ENCODE results near the gene PLOD3.

Gene PLOD3

DNA sequence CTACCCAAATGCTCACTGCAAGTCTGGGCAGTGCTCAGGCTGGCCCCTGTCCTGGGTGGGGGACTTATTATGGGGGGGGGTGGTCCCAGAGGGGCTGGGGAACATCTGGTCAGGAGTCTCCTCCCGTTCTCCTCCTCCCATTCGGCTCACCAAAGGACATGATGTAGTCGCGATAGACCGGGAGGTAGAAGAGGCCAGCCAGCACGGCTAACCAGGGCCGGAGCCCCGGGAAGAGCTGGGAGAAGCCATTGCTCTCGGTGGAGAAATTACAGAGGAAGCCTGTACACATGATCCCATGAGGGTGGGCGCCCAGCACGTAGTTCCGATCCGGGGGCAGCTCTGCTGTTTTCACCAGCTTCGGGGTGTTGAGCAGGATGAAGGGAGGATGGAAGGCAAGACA is 18.9 kb downstream of the PLOD3 start:
- Histone ChIP-seq H3K4me3 (ENCODE audit: low read length in 2 of 2) (no peak overlapping the region), H3K9me3 (ENCODE audit: control insufficient read depth in 2 of 2, low read length in 2 of 2) (no peaks in the 10 kb centered on the region), H3K9ac (ENCODE audit: low read length in 2 of 2) (no peak overlapping the region), H3K27me3 (ENCODE audit: control insufficient read depth in 1 of 2, insufficient read depth in 2 of 2, low read length in 2 of 2) (peaks cover 26 to 43% of the 10 kb centered on the region in 2 donors), H3K27ac (ENCODE audit: low read length) (no peak overlapping the region), H3K36me3 (ENCODE audit: control insufficient read depth in 2 of 2, insufficient read depth in 2 of 2, low read length in 2 of 2) (no peaks in the 10 kb centered on the region), H3K4me1 (ENCODE audit: control insufficient read depth, insufficient read depth, low read length) (peaks cover 10% of the 10 kb centered on the region)

DNA sequence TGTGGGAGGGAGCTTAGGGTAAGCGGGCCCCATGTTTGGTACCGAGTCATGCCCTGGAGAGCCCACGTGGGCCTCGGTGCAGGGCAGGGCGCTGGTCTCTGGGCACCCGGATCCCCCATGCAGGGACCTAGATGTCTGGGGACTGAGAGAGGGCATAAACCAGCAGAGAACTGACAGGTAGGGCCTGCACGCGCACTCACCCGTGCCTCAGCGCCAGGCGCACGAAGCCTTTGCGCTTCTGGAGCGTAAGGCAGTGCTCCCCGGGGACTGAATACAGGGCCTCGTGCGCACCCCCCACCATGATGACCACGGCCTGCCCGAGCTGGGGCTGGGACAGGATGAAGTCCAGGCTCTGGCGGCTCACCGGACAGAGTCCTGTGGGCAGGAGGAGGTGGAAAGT is 19.4 kb downstream of the PLOD3 start:
- Histone ChIP-seq H3K27me3 (ENCODE audit: control insufficient read depth in 1 of 2, insufficient read depth in 2 of 2, low read length in 2 of 2) (peaks cover 25 to 38% of the 10 kb centered on the region in 2 donors), H3K4me3 (ENCODE audit: low read length in 2 of 2) (no peak overlapping the region), H3K27ac (ENCODE audit: low read length) (no peak overlapping the region), H3K9me3 (ENCODE audit: control insufficient read depth in 2 of 2, low read length in 2 of 2) (no peaks in the 10 kb centered on the region), H3K4me1 (ENCODE audit: control insufficient read depth, insufficient read depth, low read length) (peaks cover 10% of the 10 kb centered on the region), H3K9ac (ENCODE audit: low read length in 2 of 2) (no peak overlapping the region), H3K36me3 (ENCODE audit: control insufficient read depth in 2 of 2, insufficient read depth in 2 of 2, low read length in 2 of 2) (no peaks in the 10 kb centered on the region)

DNA sequence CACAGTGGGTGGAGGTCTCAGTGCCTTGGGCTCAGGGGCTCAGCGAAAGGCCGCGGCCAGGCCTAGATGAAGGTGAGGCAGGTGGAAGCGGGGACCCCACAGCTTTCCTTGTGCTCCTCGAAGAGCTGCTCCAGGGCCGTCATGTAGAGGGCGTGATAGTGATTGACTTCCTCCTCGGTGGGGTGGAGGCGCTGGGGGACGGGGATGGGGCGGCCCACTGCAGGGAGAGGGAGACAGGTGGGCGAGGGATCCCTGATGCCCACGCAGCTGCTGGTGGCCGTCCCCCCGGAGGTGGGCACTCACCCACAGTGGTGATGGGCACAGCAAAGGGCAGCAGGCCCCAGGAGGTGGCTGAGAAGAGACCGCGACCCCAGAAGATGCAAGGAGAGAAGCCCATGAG is 21.5 kb downstream of the PLOD3 start:
- Histone ChIP-seq H3K9ac (ENCODE audit: low read length in 2 of 2) (no peak overlapping the region), H3K27me3 (ENCODE audit: control insufficient read depth in 1 of 2, insufficient read depth in 2 of 2, low read length in 2 of 2) (peaks cover 10 to 25% of the 10 kb centered on the region in 2 donors), H3K36me3 (ENCODE audit: control insufficient read depth in 2 of 2, insufficient read depth in 2 of 2, low read length in 2 of 2) (no peaks in the 10 kb centered on the region), H3K4me3 (ENCODE audit: low read length in 2 of 2) (no peak overlapping the region), H3K27ac (ENCODE audit: low read length) (no peak overlapping the region), H3K9me3 (ENCODE audit: control insufficient read depth in 2 of 2, low read length in 2 of 2) (no peaks in the 10 kb centered on the region), H3K4me1 (ENCODE audit: control insufficient read depth, insufficient read depth, low read length) (peaks cover 3% of the 10 kb centered on the region)

DNA sequence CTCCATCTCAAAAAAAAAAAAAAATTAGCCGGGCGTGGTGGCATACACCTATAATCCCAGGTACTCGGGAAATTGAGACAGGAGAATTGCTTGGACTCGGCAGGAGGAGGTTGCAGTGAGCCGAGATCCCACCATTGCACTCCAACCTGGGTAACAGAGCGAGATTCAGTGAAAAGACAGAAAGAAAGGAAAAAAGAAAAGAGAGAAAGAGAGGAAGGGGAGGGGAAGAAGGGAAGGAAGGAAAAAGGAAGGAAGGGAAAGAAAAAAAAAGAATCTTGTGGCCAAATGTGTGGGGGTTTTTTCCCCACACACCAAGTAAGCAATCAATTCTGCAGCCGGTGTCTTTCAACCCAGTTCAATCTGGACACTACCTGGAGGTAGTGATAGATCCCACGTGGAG is 28.3 kb downstream of the PLOD3 start:
- Histone ChIP-seq H3K9ac (ENCODE audit: low read length in 2 of 2) (no peak overlapping the region), H3K9me3 (ENCODE audit: control insufficient read depth in 2 of 2, low read length in 2 of 2) (no peaks in the 10 kb centered on the region), H3K36me3 (ENCODE audit: control insufficient read depth in 2 of 2, insufficient read depth in 2 of 2, low read length in 2 of 2) (no peaks in the 10 kb centered on the region), H3K4me3 (ENCODE audit: low read length in 2 of 2) (no peak overlapping the region), H3K4me1 (ENCODE audit: control insufficient read depth, insufficient read depth, low read length) (peaks cover 3% of the 10 kb centered on the region), H3K27me3 (ENCODE audit: control insufficient read depth in 1 of 2, insufficient read depth in 2 of 2, low read length in 2 of 2) (peaks cover 5 to 7% of the 10 kb centered on the region in 2 donors), H3K27ac (ENCODE audit: low read length) (no peak overlapping the region)

DNA sequence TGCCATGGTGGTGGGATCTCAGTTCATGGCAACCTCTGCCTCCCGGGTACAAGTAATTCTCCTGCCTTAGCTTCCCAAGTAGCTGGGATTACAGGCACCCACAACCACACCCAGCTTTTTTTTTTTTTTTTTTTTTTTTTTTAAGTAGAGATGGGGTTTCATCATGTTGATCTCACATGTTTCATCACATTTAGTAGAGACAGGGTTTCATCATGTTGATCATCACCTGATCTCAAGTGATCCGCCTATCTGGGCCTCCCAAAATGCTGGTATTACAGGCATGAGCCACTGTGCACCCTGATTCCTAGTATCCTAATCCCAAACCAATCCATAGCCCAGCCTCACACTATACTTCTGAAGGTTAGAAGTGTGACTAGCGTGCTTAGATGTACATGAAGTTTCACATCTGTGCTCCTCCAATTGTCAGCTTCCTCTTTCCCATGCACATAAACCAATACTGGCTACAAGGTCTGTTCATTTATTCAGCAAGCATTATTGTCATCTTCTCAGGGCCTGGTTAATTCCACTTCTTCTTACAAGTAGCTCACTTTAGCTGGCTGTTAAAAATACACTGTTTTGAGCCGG is 30.4 kb downstream of the PLOD3 start:
- no peak overlapping the region for H3K9ac ChIP-seq (ENCODE audit: low read length in 2 of 2)
- no peak overlapping the region for H3K4me3 ChIP-seq (ENCODE audit: low read length in 2 of 2)
- no peaks in the 10 kb centered on the region for H3K36me3 ChIP-seq (ENCODE audit: control insufficient read depth in 2 of 2, insufficient read depth in 2 of 2, low read length in 2 of 2)
- H3K27me3 ChIP-seq (ENCODE audit: control insufficient read depth in 1 of 2, insufficient read depth in 2 of 2, low read length in 2 of 2), result peaks cover 9 to 12% of the 10 kb centered on the region in 2 donors
- no peak overlapping the region for H3K27ac ChIP-seq (ENCODE audit: low read length)
- H3K9me3 ChIP-seq (ENCODE audit: control insufficient read depth in 2 of 2, low read length in 2 of 2), result no peaks in the 10 kb centered on the region
- H3K4me1 ChIP-seq (ENCODE audit: control insufficient read depth, insufficient read depth, low read length), result no peaks in the 10 kb centered on the region

DNA sequence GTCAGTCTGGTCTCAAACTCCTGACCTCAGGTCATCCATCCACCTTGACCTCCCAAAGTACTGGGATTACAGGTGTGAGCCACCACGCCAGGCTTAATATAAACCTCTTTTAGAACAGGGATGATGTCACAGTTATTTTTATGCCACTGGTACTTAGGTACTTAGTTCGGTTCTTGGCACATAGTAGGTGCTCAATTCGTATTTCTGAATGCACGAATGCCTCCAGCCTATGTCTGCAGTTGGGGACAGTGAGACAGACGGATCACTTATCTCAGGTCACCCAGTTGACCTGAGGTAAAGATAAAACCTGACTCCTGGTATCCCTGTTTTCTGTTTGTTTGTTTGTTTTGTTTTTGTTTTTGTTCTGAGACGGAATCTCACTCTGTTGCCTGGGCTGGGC is 31.2 kb downstream of the PLOD3 start:
- Histone ChIP-seq H3K4me1 (ENCODE audit: control insufficient read depth, insufficient read depth, low read length) (no peaks in the 10 kb centered on the region), H3K9me3 (ENCODE audit: control insufficient read depth in 2 of 2, low read length in 2 of 2) (no peaks in the 10 kb centered on the region), H3K4me3 (ENCODE audit: low read length in 2 of 2) (no peak overlapping the region), H3K27ac (ENCODE audit: low read length) (no peak overlapping the region), H3K27me3 (ENCODE audit: control insufficient read depth in 1 of 2, insufficient read depth in 2 of 2, low read length in 2 of 2) (peaks cover 10 to 13% of the 10 kb centered on the region in 2 donors), H3K9ac (ENCODE audit: low read length in 2 of 2) (no peak overlapping the region), H3K36me3 (ENCODE audit: control insufficient read depth in 2 of 2, insufficient read depth in 2 of 2, low read length in 2 of 2) (no peaks in the 10 kb centered on the region)

DNA sequence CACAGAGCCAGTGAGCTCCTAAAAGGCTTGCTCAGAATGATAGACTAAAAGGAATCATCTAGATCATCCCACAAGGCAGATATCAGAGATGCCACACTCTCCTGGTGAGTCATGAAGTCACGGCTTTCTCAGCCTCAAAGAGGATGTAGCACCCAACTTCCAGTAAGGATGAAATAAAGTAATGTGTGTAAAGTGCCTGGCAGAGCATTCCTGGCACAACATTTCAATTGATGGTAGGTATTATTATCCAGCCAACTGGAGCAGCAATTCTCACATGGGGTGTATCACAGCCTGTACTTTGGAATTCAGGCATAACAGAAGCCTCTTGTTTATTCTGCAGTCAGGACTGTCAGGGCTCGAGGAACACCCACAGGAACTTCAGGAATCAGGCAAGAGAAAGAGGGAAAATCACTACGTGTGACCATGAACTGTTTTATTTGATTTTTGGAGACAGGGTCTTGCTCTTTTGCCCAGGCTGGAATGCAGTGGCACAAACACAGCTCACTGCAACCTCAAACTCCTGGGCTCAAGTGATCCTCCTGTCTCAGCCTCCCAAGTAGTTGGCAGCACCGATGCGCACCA is 32.0 kb downstream of the PLOD3 start:
- Histone ChIP-seq H3K36me3 (ENCODE audit: control insufficient read depth in 2 of 2, insufficient read depth in 2 of 2, low read length in 2 of 2) (no peaks in the 10 kb centered on the region), H3K4me3 (ENCODE audit: low read length in 2 of 2) (no peak overlapping the region), H3K27me3 (ENCODE audit: control insufficient read depth in 1 of 2, insufficient read depth in 2 of 2, low read length in 2 of 2) (peaks cover 17 to 19% of the 10 kb centered on the region in 2 donors), H3K4me1 (ENCODE audit: control insufficient read depth, insufficient read depth, low read length) (no peaks in the 10 kb centered on the region), H3K27ac (ENCODE audit: low read length) (no peak overlapping the region), H3K9me3 (ENCODE audit: control insufficient read depth in 2 of 2, low read length in 2 of 2) (no peaks in the 10 kb centered on the region), H3K9ac (ENCODE audit: low read length in 2 of 2) (no peak overlapping the region)

DNA sequence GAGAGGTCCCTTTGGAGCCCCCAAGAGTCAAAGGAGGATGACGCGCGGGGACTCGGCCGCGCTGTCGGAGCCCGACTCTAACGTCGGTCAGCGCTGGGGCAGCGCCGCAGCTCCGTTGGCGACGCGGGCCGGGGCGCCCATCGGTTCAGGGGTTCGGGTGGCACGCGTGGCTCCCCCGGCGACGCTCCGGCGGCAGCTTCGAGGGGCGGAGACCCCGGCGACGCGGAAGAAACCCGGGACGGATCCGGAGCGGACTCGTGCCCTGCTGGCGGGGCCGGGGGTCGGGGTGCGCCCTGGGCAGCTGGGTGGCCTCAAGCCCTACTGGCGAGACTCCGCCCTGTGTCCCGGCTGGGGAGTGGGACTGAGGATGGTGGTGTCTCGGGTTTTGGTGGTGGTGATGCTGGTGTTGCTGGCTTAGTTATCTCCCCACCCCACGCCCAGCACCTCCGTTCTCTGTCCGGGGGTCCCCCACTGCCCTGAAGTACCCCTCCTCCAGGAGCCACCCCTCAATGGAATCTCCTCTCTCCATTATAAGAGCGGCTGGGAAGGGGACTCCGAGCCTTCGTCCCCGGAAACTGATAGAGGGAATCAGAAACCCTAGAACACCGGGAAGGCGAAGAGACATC is 37.1 kb downstream of the PLOD3 start, which contains the start of gene NAT16:
TSS of gene NAT16 (minus strand) at position 164 of the 626 bp plus-strand sequence. CDS start 5,486 bp downstream, outside the sequence.
- H3K27ac ChIP-seq (ENCODE audit: low read length), result no peak within 1 kb of the TSS
- H3K4me1 ChIP-seq (ENCODE audit: control insufficient read depth, insufficient read depth, low read length), result peaks cover 9% of the 10 kb centered on the region
- H3K9me3 ChIP-seq (ENCODE audit: control insufficient read depth in 2 of 2, low read length in 2 of 2), result no peaks in the 10 kb centered on the region
- no peaks in the 10 kb centered on the region for H3K36me3 ChIP-seq (ENCODE audit: control insufficient read depth in 2 of 2, insufficient read depth in 2 of 2, low read length in 2 of 2)
- H3K27me3 ChIP-seq (ENCODE audit: control insufficient read depth in 1 of 2, insufficient read depth in 2 of 2, low read length in 2 of 2), result peaks cover 44 to 54% of the 10 kb centered on the region in 2 donors
- H3K9ac ChIP-seq (ENCODE audit: low read length in 2 of 2), result no peak within 1 kb of the TSS
- H3K4me3 ChIP-seq (ENCODE audit: low read length in 2 of 2), result peak within 1 kb of the TSS in 1 of 2 donors; percentile 29

DNA sequence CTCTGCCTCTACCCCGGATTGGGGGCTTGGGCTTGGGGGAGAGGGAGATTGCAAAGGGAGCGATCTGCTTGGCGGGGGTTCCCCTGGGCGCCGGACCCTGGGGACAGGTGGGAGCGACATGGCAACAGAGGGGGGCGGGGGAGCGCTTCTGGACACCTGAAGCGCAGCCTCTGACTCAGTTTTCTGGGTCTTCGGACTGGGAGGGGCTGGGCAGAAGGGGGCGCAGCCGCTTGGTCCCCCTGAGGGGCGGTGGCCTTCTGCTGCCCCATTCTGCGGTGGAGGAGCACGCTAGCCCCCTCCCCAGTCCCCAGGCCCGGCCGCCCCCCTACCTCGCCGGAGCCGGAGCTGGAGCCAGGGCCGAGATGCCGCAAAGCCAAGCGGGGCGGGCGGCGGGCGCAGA is 37.7 kb downstream of the PLOD3 start:
- Histone ChIP-seq H3K27me3 (ENCODE audit: control insufficient read depth in 1 of 2, insufficient read depth in 2 of 2, low read length in 2 of 2) (peaks cover 46 to 58% of the 10 kb centered on the region in 2 donors), H3K4me3 (ENCODE audit: low read length in 2 of 2) (no peak overlapping the region), H3K4me1 (ENCODE audit: control insufficient read depth, insufficient read depth, low read length) (peaks cover 9% of the 10 kb centered on the region), H3K36me3 (ENCODE audit: control insufficient read depth in 2 of 2, insufficient read depth in 2 of 2, low read length in 2 of 2) (no peaks in the 10 kb centered on the region), H3K27ac (ENCODE audit: low read length) (no peak overlapping the region), H3K9ac (ENCODE audit: low read length in 2 of 2) (no peak overlapping the region), H3K9me3 (ENCODE audit: control insufficient read depth in 2 of 2, low read length in 2 of 2) (no peaks in the 10 kb centered on the region)

DNA sequence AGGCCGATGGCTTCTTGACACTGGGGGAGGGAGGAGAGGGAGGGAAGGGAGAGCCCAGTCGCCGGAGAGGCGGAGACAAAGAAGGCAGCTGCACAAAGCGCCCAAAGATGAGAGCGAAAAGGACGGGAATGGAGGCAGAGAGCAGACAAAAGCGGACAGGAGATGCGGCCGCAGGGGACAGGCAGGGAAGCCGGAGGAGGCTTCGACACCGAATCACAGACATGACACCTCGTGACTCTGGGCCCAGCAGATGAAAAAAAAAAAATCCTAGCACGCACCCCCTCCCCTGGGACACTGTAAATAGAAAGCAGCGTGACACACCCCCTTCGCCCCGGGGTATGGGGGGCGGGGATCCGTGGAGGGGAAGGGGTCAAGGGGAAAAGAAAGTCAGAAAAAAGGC is 38.3 kb downstream of the PLOD3 start:
- no peaks in the 10 kb centered on the region for H3K36me3 ChIP-seq (ENCODE audit: control insufficient read depth in 2 of 2, insufficient read depth in 2 of 2, low read length in 2 of 2)
- H3K4me1 ChIP-seq (ENCODE audit: control insufficient read depth, insufficient read depth, low read length), result peaks cover 9% of the 10 kb centered on the region
- H3K9me3 ChIP-seq (ENCODE audit: control insufficient read depth in 2 of 2, low read length in 2 of 2), result no peaks in the 10 kb centered on the region
- H3K27ac ChIP-seq (ENCODE audit: low read length), result no peak overlapping the region
- peaks cover 52 to 62% of the 10 kb centered on the region in 2 donors for H3K27me3 ChIP-seq (ENCODE audit: control insufficient read depth in 1 of 2, insufficient read depth in 2 of 2, low read length in 2 of 2)
- H3K4me3 ChIP-seq (ENCODE audit: low read length in 2 of 2), result peak overlapping the region in 1 of 2 donors; percentile 29
- H3K9ac ChIP-seq (ENCODE audit: low read length in 2 of 2), result no peak overlapping the region

DNA sequence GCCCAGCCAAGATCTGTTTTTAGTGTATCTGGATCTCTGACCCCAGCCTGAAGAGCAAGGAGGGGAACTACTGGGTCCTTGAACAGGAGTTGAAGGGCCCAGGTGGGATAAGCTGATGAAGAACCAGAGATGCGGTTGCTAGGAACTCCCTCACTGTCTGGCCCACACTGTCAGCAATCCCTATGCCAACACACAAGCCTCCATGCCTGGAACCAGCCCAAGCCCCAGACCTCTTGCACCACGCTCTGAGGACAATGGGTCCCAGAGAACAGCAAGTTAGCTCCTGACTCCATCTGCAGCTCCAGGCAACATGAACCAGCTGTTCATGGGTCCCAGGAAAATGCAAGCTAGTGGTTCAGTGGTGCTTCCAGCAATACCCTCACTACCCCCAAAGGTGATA is 39.7 kb downstream of the PLOD3 start:
- Histone ChIP-seq H3K9ac (ENCODE audit: low read length in 2 of 2) (no peak overlapping the region), H3K27me3 (ENCODE audit: control insufficient read depth in 1 of 2, insufficient read depth in 2 of 2, low read length in 2 of 2) (peaks cover 66 to 75% of the 10 kb centered on the region in 2 donors), H3K4me3 (ENCODE audit: low read length in 2 of 2) (no peak overlapping the region), H3K9me3 (ENCODE audit: control insufficient read depth in 2 of 2, low read length in 2 of 2) (no peaks in the 10 kb centered on the region), H3K27ac (ENCODE audit: low read length) (no peak overlapping the region), H3K36me3 (ENCODE audit: control insufficient read depth in 2 of 2, insufficient read depth in 2 of 2, low read length in 2 of 2) (no peaks in the 10 kb centered on the region), H3K4me1 (ENCODE audit: control insufficient read depth, insufficient read depth, low read length) (peaks cover 20% of the 10 kb centered on the region)

Measured in stomach smooth muscle (tissue), 2 donors.